ENCODE results near the gene DOCK4. TPM values are rescaled to one million over a fixed set of nuclear protein-coding genes. Genes with fewer than 3 reads are reported as not detected.

Gene DOCK4
- polyA plus RNA-seq, 2 of the 4 experiments (the other 2 are of a cell fraction), result 13.7 to 15.7 TPM

GRCh38 chr7:112226701-112227276 lies 20.6 kb upstream of the DOCK4 start (continued):
- no peak for TF ChIP-seq ZFP36 (IDR thresholded peaks at IDR 0.05; ENCODE audit: borderline replicate concordance, partially characterized antibody)
- no peak for TF ChIP-seq HOXB5 (CRISPR knock-in tag; IDR thresholded peaks at IDR 0.05)
- no peak for TF ChIP-seq RNF2 (IDR thresholded peaks at IDR 0.05; ENCODE audit: borderline replicate concordance, low read depth)

- Histone ChIP-seq H3K4me2 (no peak overlapping the region), H3K4me1 (no peaks in the 10 kb centered on the region; the same call in 2 of the 3 replicates), H3K27ac (no peak overlapping the region), H3K4me3 (no peak overlapping the region), H3K9me3 (no peaks in the 10 kb centered on the region)
- DNase-seq (ENCODE audit: low read depth in 1 of 2, low spot score in 1 of 2), result no peak
- POLR2A ChIA-PET, result no interaction called here
- ATAC-seq, result no peak
- TF ChIP-seq PBX3 (IDR thresholded peaks at IDR 0.05) (no peak), HES2 (IDR thresholded peaks at IDR 0.05) (no peak), CHD4 (IDR thresholded peaks at IDR 0.05; ENCODE audit: borderline replicate concordance) (no peak), HDAC2 (IDR thresholded peaks at IDR 0.05) (no peak), USF2 (IDR thresholded peaks at IDR 0.05) (no peak), FOXS1 (CRISPR knock-in tag; IDR thresholded peaks at IDR 0.05) (no peak), BHLHE40 (IDR thresholded peaks at IDR 0.05; ENCODE audit: low read depth, low read length) (no peak), JUN (IDR thresholded peaks at IDR 0.05) (no peak), ZC3H11A (IDR thresholded peaks at IDR 0.05) (no peak), FOSB (CRISPR knock-in tag; IDR thresholded peaks at IDR 0.05) (no peak)
- no peak for FAIRE-seq
- CTCF ChIA-PET, result interaction anchor here (1.7 kb wide), 1 partner anchor 271 kb away, joined by 5 read pairs; no protein-coding TSS in a partner anchor
Observed at GRCh38 chr7:112225006-112225405, 18.8 kb upstream of the DOCK4 start.

GRCh38 chr7:112224186-112224585 lies 18.0 kb upstream of the DOCK4 start:
- Histone ChIP-seq H3K9me3 (no peaks in the 10 kb centered on the region), H3K4me2 (no peak overlapping the region), H3K4me1 (no peaks in the 10 kb centered on the region; the same call in 2 of the 3 replicates), H3K27ac (no peak overlapping the region), H3K4me3 (no peak overlapping the region)
- FAIRE-seq, result no peak
- no peak for TF ChIP-seq BCL3 (IDR thresholded peaks at IDR 0.05)
- no peak for ATAC-seq
- ChIA-PET POLR2A (no interaction called here), CTCF (interaction anchor here (0.6 to 1.7 kb wide), 2 partner anchors 177 to 270 kb away, joined by 3 to 5 read pairs; no protein-coding TSS in a partner anchor)
- 91% methylated on average over 2 of the region's 2 CpGs for WGBS (ENCODE audit: missing lambda C conversion rate)
- DNase-seq (ENCODE audit: low read depth in 1 of 2, low spot score in 1 of 2), result no peak

- ChIA-PET POLR2A (no interaction called here), CTCF (interaction anchor here (0.5 kb wide), 1 partner anchor 57 kb away, joined by 3 read pairs; no protein-coding TSS in a partner anchor)
- H3K4me1 ChIP-seq, result no peaks in the 10 kb centered on the region; the same call in 2 of the 3 replicates
- FAIRE-seq (no peak), ATAC-seq (no peak), DNase-seq (ENCODE audit: low read depth in 1 of 2, low spot score in 1 of 2) (no peak)
- no peaks in the 10 kb centered on the region for H3K9me3 ChIP-seq
- H3K4me3 ChIP-seq, result no peak overlapping the region
- WGBS (ENCODE audit: missing lambda C conversion rate), result 82% methylated on average over 3 of the region's 3 CpGs
- H3K27ac ChIP-seq, result no peak overlapping the region
- no peak for TF ChIP-seq CHD4 (IDR thresholded peaks at IDR 0.05; ENCODE audit: borderline replicate concordance)
- no peak for TF ChIP-seq HMGXB4 (CRISPR knock-in tag; IDR thresholded peaks at IDR 0.05; ENCODE audit: borderline replicate concordance)
- no peak overlapping the region for H3K4me2 ChIP-seq
Observed at GRCh38 chr7:112223310-112223709, 17.1 kb upstream of the DOCK4 start.
